Peyer's patch (tissue), 4 donors: ENCODE measurements around the gene TCF25.

ENCODE experiments used
- POLR2A ChIP-seq, 2 donors: fragments of 450-650 bp; IDR thresholded peaks; one replicate each; pipeline ENCODE4 v1.5.1; 2017; ENCODE audit warnings: antibody characterized with exemption in 2 of 2, mild to moderate bottlenecking in 2 of 2, moderate library complexity in 2 of 2
- TF ChIP-seq, protein P1 (sequence below), 6 experiments: fragments of 450-650 bp in 4 of 6; fragments of 200-600 bp in 2 of 6; sonication (generic) in 1 of 6; IDR thresholded peaks; one replicate each; pipeline ENCODE4 v1.5.1; 2017 to 2019; ENCODE audit warnings: antibody characterized with exemption in 6 of 6, mild to moderate bottlenecking in 3 of 6, moderate library complexity in 1 of 6

GRCh38 chr16:89931964-89932363, 58.6 kb downstream of the TCF25 start:
- TF ChIP-seq, protein P1, sequence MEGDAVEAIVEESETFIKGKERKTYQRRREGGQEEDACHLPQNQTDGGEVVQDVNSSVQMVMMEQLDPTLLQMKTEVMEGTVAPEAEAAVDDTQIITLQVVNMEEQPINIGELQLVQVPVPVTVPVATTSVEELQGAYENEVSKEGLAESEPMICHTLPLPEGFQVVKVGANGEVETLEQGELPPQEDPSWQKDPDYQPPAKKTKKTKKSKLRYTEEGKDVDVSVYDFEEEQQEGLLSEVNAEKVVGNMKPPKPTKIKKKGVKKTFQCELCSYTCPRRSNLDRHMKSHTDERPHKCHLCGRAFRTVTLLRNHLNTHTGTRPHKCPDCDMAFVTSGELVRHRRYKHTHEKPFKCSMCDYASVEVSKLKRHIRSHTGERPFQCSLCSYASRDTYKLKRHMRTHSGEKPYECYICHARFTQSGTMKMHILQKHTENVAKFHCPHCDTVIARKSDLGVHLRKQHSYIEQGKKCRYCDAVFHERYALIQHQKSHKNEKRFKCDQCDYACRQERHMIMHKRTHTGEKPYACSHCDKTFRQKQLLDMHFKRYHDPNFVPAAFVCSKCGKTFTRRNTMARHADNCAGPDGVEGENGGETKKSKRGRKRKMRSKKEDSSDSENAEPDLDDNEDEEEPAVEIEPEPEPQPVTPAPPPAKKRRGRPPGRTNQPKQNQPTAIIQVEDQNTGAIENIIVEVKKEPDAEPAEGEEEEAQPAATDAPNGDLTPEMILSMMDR (IDR thresholded peaks at IDR 0.05): no peak
- no peak for TF ChIP-seq POLR2A (IDR thresholded peaks at IDR 0.05)
